HG02870 (cell line): ENCODE results near the gene PRKCE.

ENCODE experiments used
- ATAC-seq: cut with Tn5 transposase; IDR thresholded peaks from one replicate; pipeline ENCODE4 v1.9.1; 2021; ENCODE audit warnings: mild to moderate bottlenecking, moderate library complexity; ENCODE audit not compliant: unreplicated experiment

The PRKCE gene

DNA sequence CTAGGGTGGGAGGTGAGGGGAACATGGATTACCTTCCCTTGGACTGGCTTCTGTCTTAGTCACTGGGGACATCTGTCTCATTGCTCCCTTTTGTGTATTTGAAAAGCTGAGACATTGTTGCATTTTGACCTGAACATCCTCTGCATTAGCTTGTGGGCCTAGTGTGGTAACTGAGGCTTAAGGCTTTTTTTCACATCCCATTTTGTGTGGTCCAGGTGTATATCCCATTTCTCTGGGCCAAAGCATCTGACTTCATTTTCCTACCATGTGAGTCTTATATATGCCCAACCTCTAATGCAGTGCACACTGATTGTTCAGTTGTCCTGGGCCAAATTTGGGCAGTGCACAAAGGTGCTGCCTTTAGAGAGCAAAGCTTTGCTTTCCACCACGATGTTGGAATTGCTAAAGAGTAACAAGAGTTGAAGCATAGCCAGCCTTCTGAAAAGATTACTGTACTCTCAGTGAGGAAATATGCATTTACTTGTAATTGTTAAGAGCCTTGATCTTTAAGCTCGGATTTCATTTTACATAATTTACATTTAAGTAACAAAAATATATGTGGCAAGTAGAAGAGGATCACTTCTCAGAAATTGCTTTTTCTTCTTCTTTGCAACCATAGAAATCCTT lies 13.3 kb downstream of the PRKCE start:
- ATAC-seq = no peak

GRCh38 chr2:45668509-45668908 lies 17.0 kb downstream of the PRKCE start:
- ATAC-seq = no peak

GRCh38 chr2:45669032-45669486 lies 17.6 kb downstream of the PRKCE start:
- no peak for ATAC-seq

GRCh38 chr2:45670646-45671045 lies 19.2 kb downstream of the PRKCE start:
- no peak for ATAC-seq

GRCh38 chr2:45672138-45672537 lies 20.7 kb downstream of the PRKCE start:
- no peak for ATAC-seq

DNA sequence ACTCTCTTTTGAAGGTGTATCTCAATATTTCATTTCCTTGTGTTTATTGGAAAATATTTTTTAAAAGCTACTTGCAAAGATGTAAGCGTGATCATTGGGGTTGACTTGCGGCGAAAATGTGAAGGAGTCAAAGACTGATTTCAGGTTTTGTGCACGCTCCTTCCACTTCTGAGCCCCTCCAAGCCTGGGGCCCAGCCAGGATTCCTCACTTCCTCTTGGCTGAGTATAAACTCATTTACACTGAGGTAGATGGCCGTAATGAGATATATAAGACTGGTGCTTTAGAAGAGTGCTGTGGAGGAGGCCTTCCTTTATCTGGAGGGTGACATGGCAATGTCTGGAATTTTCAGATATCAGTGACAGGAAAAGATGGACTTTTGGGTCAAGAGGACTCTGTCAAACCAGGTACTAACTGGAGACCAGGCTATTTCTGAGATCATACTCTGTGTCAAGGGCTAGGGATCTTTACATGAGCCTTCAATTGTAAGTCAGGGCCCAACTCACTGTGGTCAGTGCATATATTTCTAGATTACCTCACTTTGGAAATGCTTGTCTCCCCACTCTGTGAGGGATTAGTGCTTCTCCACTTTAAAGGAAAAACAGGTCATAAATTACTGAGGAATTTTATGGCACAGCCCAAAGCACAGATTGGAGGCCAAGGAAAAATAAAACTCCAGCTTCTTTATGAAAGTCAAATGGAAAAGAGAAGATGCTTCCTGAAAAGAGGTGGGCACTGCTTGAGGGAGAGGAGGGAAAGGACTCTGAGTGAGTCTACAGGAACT lies 22.8 kb downstream of the PRKCE start:
- ATAC-seq = no peak

- ATAC-seq = no peak
Observed at GRCh38 chr2:45675263-45675812, 23.9 kb downstream of the PRKCE start.

DNA sequence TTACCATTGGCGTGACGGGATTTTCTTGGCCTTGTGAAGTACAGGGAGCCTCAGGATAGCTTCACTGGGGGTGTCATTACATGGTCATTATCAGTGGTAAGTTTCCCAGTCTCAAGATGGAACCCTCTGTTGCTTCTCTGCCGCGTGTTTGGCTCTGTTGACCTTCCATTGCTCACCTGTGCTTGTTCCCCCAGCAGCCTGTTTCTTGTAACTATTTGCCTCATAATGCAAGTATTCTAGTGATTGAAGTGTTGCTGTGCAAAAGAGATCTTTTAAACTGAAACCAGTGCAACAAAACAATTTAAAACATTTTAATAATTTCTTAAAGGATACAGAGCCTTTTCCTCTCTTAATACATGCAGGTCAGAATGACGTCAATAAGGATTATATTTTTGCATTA lies 24.6 kb downstream of the PRKCE start:
- no peak for ATAC-seq

- no peak for ATAC-seq
Observed at GRCh38 chr2:45678791-45679348, 27.4 kb downstream of the PRKCE start.

GRCh38 chr2:45680351-45680967 lies 29.0 kb downstream of the PRKCE start:
- no peak for ATAC-seq

DNA sequence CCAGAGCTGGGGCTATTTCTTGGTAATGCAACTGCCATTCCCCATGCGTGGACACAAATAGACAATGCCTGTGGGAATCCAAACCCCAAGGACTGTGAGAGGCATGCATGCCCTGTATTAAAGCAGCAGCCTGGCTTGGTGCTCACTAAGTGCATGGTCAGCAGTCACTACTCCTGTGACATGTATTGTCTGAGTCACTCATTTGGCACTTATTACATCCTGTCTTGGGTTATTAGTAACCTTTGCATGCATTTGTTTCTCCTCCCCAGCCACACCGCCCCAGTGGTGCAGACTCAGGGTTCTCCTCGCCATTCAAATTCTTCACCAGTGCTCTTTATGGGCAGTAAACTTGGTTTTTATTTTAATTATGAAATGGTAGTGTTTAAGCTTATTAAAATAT lies 30.2 kb downstream of the PRKCE start:
- no peak for ATAC-seq

GRCh38 chr2:45683292-45683691 lies 31.8 kb downstream of the PRKCE start:
- no peak for ATAC-seq

DNA sequence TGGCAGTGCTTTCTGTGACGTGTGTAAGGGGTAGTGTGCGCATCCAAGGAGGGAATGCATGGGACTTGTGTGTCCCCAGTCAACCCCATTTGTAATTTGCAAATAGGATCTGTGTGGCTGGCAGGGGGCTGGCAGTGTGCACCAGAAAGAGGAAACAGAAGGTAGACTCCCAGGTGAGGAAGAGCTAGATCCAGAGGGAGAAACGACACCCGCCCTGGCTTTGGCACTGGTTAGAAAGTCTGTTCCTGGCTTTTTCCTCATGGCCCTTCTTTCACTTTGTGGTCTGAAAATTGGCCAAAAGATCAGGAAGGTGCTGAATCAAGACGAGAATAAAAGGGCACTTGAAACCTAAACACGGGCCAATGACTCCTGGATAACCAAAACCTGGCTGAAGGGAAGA lies 33.3 kb downstream of the PRKCE start:
- ATAC-seq = no peak

GRCh38 chr2:45685260-45685659 lies 33.8 kb downstream of the PRKCE start:
- ATAC-seq = no peak

- no peak for ATAC-seq
Observed at GRCh38 chr2:45687964-45688363, 36.5 kb downstream of the PRKCE start.

DNA sequence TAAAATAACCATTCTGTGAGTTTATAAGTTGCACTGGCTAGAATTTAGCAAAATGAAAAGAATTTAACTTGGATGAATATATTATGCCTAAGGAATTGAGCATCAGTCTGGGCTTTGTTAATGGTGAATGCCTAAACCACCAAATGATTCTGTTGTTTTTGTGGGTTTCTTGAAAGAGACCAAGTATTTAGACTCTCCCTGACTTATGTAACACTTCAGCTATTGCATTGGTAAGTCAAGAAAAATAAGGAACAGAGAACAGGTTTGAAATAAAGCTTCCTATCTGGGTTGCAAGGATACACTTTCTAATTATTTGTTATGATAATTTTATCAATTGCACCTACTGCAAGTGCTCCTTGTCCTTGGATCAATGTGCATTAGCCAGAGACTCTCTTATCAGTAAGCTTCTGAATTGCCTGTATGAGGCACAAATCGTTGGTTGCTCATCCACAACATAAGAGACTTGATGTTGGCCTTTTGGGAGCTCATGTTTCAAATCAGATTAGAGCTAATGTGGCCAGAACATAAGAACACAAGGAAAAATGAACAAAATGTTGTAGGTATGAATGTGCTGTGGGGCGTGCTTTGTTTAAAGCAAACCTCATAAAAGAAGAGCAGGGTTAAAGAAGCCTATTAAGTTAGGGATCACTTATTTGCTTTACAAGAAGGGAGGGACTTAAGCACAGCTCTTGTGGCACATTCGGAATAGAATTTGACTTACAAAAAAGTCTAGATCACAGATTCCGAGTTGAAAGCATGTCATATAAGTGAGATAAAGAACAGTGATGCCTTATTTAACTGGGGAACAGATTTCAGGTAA lies 37.2 kb downstream of the PRKCE start:
- no peak for ATAC-seq

DNA sequence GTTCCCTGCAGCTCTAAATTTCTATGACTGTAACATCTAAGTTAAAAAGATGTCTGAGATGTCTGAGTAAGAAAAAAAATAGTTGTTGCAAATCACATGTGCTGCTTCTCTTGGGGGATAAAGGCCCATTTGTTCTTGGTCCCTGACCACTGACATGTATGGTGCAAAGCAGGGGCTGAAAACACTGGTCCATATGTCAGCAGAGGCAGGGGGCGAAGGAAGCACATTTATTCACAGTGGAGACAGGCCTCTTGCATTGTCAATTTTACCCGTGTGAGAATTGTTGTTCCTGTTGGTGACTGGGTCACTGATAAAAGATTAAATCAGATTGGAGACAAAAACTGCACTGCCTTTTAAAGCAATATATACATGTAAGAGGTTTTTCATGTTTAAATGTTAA lies 38.8 kb downstream of the PRKCE start:
- ATAC-seq = no peak

DNA sequence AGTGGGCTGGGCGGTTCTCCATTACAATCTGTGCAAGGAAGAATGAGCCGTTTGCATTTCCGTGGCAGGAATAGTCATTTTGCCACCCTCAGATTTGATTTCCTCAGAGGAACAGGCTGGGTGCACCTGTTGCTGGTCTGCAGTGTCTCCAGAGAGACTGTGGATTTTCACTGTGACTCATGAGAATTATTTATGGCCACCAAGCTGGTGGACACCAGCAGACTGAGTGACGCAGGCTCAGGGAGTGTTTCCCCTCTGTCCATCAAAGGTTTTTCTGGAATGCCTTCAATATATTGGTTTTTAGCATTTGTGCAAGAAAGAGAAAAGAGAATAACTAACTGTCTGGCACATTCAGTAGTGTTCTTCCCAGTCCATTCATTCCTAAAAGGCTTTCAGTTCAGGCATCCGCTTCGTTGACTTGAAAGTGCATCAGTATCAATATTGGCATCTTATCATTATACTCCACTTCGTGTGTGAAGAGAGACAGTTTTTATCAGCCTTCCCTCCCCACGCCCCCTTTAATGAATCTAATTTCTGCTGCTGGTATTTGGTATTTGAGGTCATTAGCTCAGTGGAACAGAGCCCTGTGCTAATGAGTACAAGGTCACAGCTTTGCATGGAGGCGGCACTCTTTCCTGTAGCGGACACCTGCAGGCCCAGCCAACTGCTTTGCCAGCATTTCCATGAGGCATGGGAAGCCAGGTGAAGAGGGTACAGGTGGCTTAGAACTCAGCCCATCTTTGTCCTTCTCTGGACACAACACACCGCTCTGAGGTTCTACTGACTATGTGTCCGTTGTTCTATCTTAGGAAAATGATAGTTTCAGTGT lies 39.9 kb downstream of the PRKCE start:
- peak; percentile 73 for ATAC-seq

GRCh38 chr2:45692566-45692965 lies 41.1 kb downstream of the PRKCE start:
- no peak for ATAC-seq
